ENCODE data around the gene OSCP1. TPM values are rescaled to one million over a fixed set of nuclear protein-coding genes. Genes with fewer than 3 reads are reported as not detected.

OSCP1 gene
- total RNA-seq, 1 experiment from 2014 or later: 3.8 TPM

GRCh38 chr1:36475910-36476604 is 25.8 kb upstream of the OSCP1 start:
- ATAC-seq: no peak
- no peak overlapping the region for H3K27ac ChIP-seq (ENCODE audit: low read length)
- no peak overlapping the region for H3K4me2 ChIP-seq (ENCODE audit: low read length)
- H3K4me1 ChIP-seq (ENCODE audit: insufficient read depth, low read length): no peaks in the 10 kb centered on the region
- no peaks in the 10 kb centered on the region for H3K36me3 ChIP-seq (ENCODE audit: low read depth, low read length)
- H4K20me1 ChIP-seq (ENCODE audit: low read length): no peaks in the 10 kb centered on the region
- no peaks in the 10 kb centered on the region for H3K9me3 ChIP-seq (ENCODE audit: low read length)
- no TSS peak for BruUV-seq (replicated peaks)
- H3K27me3 ChIP-seq (ENCODE audit: low read length): no peaks in the 10 kb centered on the region
- no peak overlapping the region for H3K9ac ChIP-seq (ENCODE audit: low read length)
- DNase-seq: no peak
- no peak overlapping the region for H3K4me3 ChIP-seq (ENCODE audit: low read length)
- TF ChIP-seq, protein P1, sequence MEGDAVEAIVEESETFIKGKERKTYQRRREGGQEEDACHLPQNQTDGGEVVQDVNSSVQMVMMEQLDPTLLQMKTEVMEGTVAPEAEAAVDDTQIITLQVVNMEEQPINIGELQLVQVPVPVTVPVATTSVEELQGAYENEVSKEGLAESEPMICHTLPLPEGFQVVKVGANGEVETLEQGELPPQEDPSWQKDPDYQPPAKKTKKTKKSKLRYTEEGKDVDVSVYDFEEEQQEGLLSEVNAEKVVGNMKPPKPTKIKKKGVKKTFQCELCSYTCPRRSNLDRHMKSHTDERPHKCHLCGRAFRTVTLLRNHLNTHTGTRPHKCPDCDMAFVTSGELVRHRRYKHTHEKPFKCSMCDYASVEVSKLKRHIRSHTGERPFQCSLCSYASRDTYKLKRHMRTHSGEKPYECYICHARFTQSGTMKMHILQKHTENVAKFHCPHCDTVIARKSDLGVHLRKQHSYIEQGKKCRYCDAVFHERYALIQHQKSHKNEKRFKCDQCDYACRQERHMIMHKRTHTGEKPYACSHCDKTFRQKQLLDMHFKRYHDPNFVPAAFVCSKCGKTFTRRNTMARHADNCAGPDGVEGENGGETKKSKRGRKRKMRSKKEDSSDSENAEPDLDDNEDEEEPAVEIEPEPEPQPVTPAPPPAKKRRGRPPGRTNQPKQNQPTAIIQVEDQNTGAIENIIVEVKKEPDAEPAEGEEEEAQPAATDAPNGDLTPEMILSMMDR (conservative IDR thresholded peaks at IDR 0.05; ENCODE audit: low read depth, low read length): no peak
- TF ChIP-seq EZH2 (IDR thresholded peaks at IDR 0.05; ENCODE audit: low read length, unreplicated experiment) (no peak), EZH2phosphoT487 (IDR thresholded peaks at IDR 0.05; ENCODE audit: borderline replicate concordance, low read length) (no peak)
- H3F3A ChIP-seq (ENCODE audit: low read length, unreplicated experiment): no peaks in the 10 kb centered on the region
- intact Hi-C loops (cut with micrococcal nuclease): no loop called here
- H2AFZ ChIP-seq (ENCODE audit: low read length): no peak overlapping the region
- H3K79me2 ChIP-seq (ENCODE audit: low read length): no peaks in the 10 kb centered on the region
- POLR2A ChIA-PET (ENCODE audit: unreplicated experiment): no interaction called here
- CTCF ChIA-PET: no interaction called here
- H3K9me2 ChIP-seq (replicated peaks; ENCODE audit: low read length): no peaks in the 10 kb centered on the region

- Histone ChIP-seq H2AFZ (ENCODE audit: low read length) (no peak overlapping the region), H3K36me3 (ENCODE audit: low read depth, low read length) (no peaks in the 10 kb centered on the region), H3K4me3 (ENCODE audit: low read length) (no peak overlapping the region), H3K4me1 (ENCODE audit: insufficient read depth, low read length) (no peaks in the 10 kb centered on the region), H3F3A (ENCODE audit: low read length, unreplicated experiment) (no peaks in the 10 kb centered on the region), H3K9ac (ENCODE audit: low read length) (no peak overlapping the region), H3K79me2 (ENCODE audit: low read length) (no peaks in the 10 kb centered on the region), H3K4me2 (ENCODE audit: low read length) (no peak overlapping the region), H3K27me3 (ENCODE audit: low read length) (no peaks in the 10 kb centered on the region), H4K20me1 (ENCODE audit: low read length) (no peaks in the 10 kb centered on the region), H3K27ac (ENCODE audit: low read length) (no peak overlapping the region), H3K9me2 (replicated peaks; ENCODE audit: low read length) (no peaks in the 10 kb centered on the region), H3K9me3 (ENCODE audit: low read length) (no peaks in the 10 kb centered on the region)
- TF ChIP-seq, protein P1 (conservative IDR thresholded peaks at IDR 0.05; ENCODE audit: low read depth, low read length): no peak
- TF ChIP-seq EZH2 (IDR thresholded peaks at IDR 0.05; ENCODE audit: low read length, unreplicated experiment) (no peak), EZH2phosphoT487 (IDR thresholded peaks at IDR 0.05; ENCODE audit: borderline replicate concordance, low read length) (no peak)
- no peak for DNase-seq
- intact Hi-C loops (cut with micrococcal nuclease): no loop called here
- ATAC-seq: no peak
- BruUV-seq (replicated peaks): no TSS peak
- ChIA-PET CTCF (no interaction called here), POLR2A (ENCODE audit: unreplicated experiment) (no interaction called here)
These were observed 25.1 kb upstream of the OSCP1 start for GRCh38 chr1:36475341-36475740.

- Histone ChIP-seq H3K4me3 (ENCODE audit: low read length) (no peak overlapping the region), H3K9ac (ENCODE audit: low read length) (no peak overlapping the region), H3K36me3 (ENCODE audit: low read depth, low read length) (no peaks in the 10 kb centered on the region), H4K20me1 (ENCODE audit: low read length) (no peaks in the 10 kb centered on the region), H3K4me1 (ENCODE audit: insufficient read depth, low read length) (no peaks in the 10 kb centered on the region), H3F3A (ENCODE audit: low read length, unreplicated experiment) (no peaks in the 10 kb centered on the region), H3K9me2 (replicated peaks; ENCODE audit: low read length) (no peaks in the 10 kb centered on the region), H3K79me2 (ENCODE audit: low read length) (no peaks in the 10 kb centered on the region), H3K4me2 (ENCODE audit: low read length) (no peak overlapping the region), H2AFZ (ENCODE audit: low read length) (no peak overlapping the region), H3K27me3 (ENCODE audit: low read length) (no peaks in the 10 kb centered on the region), H3K27ac (ENCODE audit: low read length) (no peak overlapping the region), H3K9me3 (ENCODE audit: low read length) (no peaks in the 10 kb centered on the region)
- intact Hi-C loops (cut with micrococcal nuclease): no loop called here
- ATAC-seq (no peak), DNase-seq (no peak)
- BruUV-seq (replicated peaks): no TSS peak
- CTCF ChIA-PET: no interaction called here
- TF ChIP-seq EZH2phosphoT487 (IDR thresholded peaks at IDR 0.05; ENCODE audit: borderline replicate concordance, low read length) (no peak), EZH2 (IDR thresholded peaks at IDR 0.05; ENCODE audit: low read length, unreplicated experiment) (no peak)
- TF ChIP-seq, protein P1 (conservative IDR thresholded peaks at IDR 0.05; ENCODE audit: low read depth, low read length): no peak
- POLR2A ChIA-PET (ENCODE audit: unreplicated experiment): no interaction called here
These were observed 22.4 kb upstream of the OSCP1 start for GRCh38 chr1:36472656-36473055.

Data from PC-3 (cell line).